Spleen (tissue), 7 donors: ENCODE data around the gene MEGF6.

Source experiments
- POLR2A ChIP-seq, 3 donors: fragments of 450-650 bp; IDR thresholded peaks; one replicate each; pipeline ENCODE4 v1.5.1; 2017; ENCODE audit warnings: antibody characterized with exemption in 3 of 3, mild to moderate bottlenecking in 1 of 3
- POLR2AphosphoS5 ChIP-seq, 3 donors: sonication (generic); formaldehyde crosslinking; IDR thresholded peaks; one replicate each; pipeline ENCODE4 v1.5.1; 2017; ENCODE audit warnings: antibody characterized with exemption in 3 of 3
- TF ChIP-seq, protein P1 (sequence below), 11 experiments: fragments of 200-600 bp in 7 of 11; fragments of 450-650 bp in 4 of 11; sonication (generic) in 4 of 11; IDR thresholded peaks in 8 of 11; conservative IDR thresholded peaks in 3 of 11; 1 replicate in 7 of 11; 2 replicates in 4 of 11; pipeline versions ENCODE4 v1.4.0 to v1.8.0; 2016 to 2021; ENCODE audit warnings: antibody characterized with exemption in 11 of 11, inconsistent platforms in 4 of 11, mild to moderate bottlenecking in 1 of 11
- donor health status: DM: no; HTN: no; CAD: no; lungs with moderate emphysema.
- donor health status: DM: no; HTN: no; CAD: no.
- donor health status: DM: no; HTN: no; CAD: no.

DNA sequence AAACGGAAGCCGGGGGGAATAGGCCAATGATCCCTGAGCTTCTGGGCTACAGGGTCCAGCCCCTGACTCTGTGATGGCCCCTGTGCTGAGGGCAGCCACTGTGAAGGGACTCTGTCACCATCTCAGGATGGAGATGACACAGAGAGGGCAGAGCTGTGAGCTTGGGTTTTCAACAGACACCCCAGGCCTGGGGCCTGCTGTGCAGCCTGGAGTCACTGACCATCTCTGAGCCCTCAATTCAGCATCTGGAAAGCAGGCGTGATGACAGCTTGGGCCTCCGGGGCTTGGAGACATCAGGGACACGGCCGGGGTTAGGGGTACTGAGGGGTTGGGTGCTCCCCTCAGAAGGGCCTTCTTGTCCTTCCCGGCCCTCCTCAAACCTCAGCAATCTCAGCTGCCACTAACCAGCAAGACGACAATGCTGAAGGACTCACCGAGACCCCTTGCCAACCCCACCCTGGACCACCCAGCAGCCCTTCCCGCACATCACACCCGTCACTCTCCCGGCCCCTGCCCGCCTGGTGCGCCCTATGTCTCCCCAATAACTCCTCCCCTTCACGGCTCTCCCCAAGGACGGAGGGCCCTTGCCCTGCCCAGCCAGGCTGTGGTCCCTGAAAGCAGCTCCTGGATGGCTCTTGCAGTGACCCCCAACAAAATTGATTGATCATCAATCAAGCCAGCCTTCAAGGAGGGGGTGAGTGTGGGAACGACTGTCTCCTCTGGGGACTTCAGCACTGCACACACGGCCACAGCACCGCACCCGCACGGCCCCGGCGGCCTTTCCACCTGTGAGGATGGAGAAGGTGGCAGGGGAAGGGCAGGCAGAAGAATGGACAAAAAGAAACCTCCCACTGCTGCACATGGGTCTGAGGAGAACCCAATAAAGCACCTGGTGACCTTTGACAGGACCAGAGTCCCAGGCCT, 4.3 kb downstream of the MEGF6 start:
- TF ChIP-seq, protein P1, sequence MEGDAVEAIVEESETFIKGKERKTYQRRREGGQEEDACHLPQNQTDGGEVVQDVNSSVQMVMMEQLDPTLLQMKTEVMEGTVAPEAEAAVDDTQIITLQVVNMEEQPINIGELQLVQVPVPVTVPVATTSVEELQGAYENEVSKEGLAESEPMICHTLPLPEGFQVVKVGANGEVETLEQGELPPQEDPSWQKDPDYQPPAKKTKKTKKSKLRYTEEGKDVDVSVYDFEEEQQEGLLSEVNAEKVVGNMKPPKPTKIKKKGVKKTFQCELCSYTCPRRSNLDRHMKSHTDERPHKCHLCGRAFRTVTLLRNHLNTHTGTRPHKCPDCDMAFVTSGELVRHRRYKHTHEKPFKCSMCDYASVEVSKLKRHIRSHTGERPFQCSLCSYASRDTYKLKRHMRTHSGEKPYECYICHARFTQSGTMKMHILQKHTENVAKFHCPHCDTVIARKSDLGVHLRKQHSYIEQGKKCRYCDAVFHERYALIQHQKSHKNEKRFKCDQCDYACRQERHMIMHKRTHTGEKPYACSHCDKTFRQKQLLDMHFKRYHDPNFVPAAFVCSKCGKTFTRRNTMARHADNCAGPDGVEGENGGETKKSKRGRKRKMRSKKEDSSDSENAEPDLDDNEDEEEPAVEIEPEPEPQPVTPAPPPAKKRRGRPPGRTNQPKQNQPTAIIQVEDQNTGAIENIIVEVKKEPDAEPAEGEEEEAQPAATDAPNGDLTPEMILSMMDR (IDR thresholded peaks at IDR 0.05 in 8 of 11, conservative IDR thresholded peaks at IDR 0.05 in 3 of 11), result no peak
- TF ChIP-seq POLR2A (IDR thresholded peaks at IDR 0.05), result no peak
- no peak for TF ChIP-seq POLR2AphosphoS5 (IDR thresholded peaks at IDR 0.05)
